Esophagus muscularis mucosa (tissue), 4 donors: ENCODE data around the gene MCAM.

Experiments
- EP300 ChIP-seq: sonication (generic); formaldehyde crosslinking; IDR thresholded peaks from one replicate; pipeline ENCODE4 v1.6.1; 2017; ENCODE audit warnings: antibody characterized with exemption
- POLR2A ChIP-seq: fragments of 450-650 bp; IDR thresholded peaks from one replicate; pipeline ENCODE4 v1.6.1; 2017; ENCODE audit warnings: antibody characterized with exemption, moderate library complexity, mild to moderate bottlenecking, low read depth
- TF ChIP-seq, protein P1 (sequence below), 3 experiments: fragments of 200-600 bp in 2 of 3; fragments of 450-650 bp in 1 of 3; sonication (generic) in 2 of 3; IDR thresholded peaks; one replicate each; pipeline ENCODE4 v1.5.1; 2017 to 2019; ENCODE audit warnings: antibody characterized with exemption in 3 of 3, mild to moderate bottlenecking in 2 of 3, moderate library complexity in 1 of 3

DNA sequence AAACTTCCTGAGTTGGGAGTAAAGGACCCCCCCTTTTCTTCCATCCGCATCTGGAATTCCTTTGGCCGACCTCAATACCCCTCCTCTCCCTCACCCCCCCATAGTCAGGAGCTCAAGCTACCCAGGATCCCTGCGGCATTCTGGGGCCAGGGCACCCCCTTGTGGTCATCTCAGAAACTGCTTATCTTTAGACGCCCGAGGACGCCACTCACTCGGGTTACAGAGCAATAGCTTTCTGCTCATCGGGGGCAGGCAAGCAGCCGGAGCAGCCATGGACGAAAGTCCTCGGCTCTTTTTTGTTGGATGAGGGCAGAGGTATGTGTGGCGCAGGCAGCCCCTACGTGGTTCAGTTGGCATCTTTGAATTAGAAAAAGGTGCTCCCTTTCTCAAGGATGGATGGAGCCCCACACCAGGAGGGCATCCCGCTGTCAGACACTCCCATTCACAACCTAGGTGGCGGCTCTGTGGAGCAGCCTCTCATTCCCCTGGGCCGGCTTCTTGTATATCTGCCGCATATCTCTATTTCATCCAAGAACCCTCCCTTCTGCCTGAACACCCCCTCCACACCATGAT lies 21.5 kb upstream of the MCAM start:
- TF ChIP-seq POLR2A: no peak
- TF ChIP-seq, protein P1, sequence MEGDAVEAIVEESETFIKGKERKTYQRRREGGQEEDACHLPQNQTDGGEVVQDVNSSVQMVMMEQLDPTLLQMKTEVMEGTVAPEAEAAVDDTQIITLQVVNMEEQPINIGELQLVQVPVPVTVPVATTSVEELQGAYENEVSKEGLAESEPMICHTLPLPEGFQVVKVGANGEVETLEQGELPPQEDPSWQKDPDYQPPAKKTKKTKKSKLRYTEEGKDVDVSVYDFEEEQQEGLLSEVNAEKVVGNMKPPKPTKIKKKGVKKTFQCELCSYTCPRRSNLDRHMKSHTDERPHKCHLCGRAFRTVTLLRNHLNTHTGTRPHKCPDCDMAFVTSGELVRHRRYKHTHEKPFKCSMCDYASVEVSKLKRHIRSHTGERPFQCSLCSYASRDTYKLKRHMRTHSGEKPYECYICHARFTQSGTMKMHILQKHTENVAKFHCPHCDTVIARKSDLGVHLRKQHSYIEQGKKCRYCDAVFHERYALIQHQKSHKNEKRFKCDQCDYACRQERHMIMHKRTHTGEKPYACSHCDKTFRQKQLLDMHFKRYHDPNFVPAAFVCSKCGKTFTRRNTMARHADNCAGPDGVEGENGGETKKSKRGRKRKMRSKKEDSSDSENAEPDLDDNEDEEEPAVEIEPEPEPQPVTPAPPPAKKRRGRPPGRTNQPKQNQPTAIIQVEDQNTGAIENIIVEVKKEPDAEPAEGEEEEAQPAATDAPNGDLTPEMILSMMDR (IDR thresholded peaks at IDR 0.05): peak; percentile 79 to 91 (median 86)
- no peak for TF ChIP-seq EP300
